Measurements from ENCODE around the gene EYA2.

DNA sequence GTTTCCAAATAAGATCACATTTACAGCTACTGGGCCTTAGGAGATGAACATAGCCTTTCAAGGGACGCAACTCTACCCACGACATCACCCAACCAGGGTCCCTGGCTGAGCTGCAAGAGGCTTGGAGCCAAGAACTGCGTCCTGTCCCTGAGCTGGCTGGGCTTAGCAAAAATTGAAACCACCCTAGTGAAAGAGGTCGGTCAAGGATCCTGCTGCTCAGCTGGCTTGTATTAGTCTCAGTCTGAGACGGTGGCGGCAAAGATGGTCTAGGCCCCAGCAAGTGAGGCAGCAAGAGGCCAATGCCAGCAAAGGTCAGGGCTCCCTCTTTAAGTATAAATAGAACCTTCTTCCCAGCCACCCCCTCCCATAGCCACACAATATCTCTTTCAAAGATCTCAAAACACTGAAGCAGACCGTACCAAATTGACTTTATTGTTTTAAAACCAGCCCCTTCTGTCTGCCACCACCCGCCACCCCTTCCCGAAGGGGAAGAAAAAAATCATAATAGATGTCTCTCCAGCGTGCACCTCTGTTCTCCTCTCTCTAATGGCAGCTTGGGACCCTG is 140.5 kb downstream of the EYA2 start:
- TF ChIP-seq POLR2A (IDR thresholded peaks at IDR 0.05; ENCODE audit: extremely low read depth, insufficient read length), result no peak
- TF ChIP-seq, protein P1, sequence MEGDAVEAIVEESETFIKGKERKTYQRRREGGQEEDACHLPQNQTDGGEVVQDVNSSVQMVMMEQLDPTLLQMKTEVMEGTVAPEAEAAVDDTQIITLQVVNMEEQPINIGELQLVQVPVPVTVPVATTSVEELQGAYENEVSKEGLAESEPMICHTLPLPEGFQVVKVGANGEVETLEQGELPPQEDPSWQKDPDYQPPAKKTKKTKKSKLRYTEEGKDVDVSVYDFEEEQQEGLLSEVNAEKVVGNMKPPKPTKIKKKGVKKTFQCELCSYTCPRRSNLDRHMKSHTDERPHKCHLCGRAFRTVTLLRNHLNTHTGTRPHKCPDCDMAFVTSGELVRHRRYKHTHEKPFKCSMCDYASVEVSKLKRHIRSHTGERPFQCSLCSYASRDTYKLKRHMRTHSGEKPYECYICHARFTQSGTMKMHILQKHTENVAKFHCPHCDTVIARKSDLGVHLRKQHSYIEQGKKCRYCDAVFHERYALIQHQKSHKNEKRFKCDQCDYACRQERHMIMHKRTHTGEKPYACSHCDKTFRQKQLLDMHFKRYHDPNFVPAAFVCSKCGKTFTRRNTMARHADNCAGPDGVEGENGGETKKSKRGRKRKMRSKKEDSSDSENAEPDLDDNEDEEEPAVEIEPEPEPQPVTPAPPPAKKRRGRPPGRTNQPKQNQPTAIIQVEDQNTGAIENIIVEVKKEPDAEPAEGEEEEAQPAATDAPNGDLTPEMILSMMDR (IDR thresholded peaks at IDR 0.05; ENCODE audit: low read depth, low read length), result no peak
- TF ChIP-seq, protein P2, sequence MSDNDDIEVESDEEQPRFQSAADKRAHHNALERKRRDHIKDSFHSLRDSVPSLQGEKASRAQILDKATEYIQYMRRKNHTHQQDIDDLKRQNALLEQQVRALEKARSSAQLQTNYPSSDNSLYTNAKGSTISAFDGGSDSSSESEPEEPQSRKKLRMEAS (IDR thresholded peaks at IDR 0.05; ENCODE audit: low read depth, low read length), result no peak
- no peak for TF ChIP-seq MYC (IDR thresholded peaks at IDR 0.05; ENCODE audit: low read depth, low read length)

Data from NB4 (cell line).